Measurements from ENCODE around the gene TIAM2. TPM values are rescaled to one million over a fixed set of nuclear protein-coding genes. Genes with fewer than 3 reads are reported as not detected.
A peak's percentile ranks its signal among the peaks of the same experiment; 100 is the strongest.

The TIAM2 gene
- total and polyA plus RNA-seq, 7 donors = 3.4 to 20.3 (median 10.0) TPM

- Histone ChIP-seq H3K4me1 (no peaks in the 10 kb centered on the region), H3K36me3 (ENCODE audit: insufficient read depth in 1 of 2, low read depth in 1 of 2) (no peaks in the 10 kb centered on the region), H3K27ac (peak overlapping the region; percentile 12), H3K27me3 (ENCODE audit: insufficient read depth in 3 of 3, low read length in 2 of 3) (no peaks in the 10 kb centered on the region), H3K9me3 (no peaks in the 10 kb centered on the region), H3K4me3 (peak overlapping the region; percentile 23)
- TF ChIP-seq CTCF (IDR thresholded peaks at IDR 0.05) = no peak
- DNase-seq (no peak), ATAC-seq (no peak)
- intact Hi-C loops (cut with DNase I) = loop anchor here (5.0 to 10.0 kb wide), 4 partner anchors 245 to 495 kb away; no protein-coding TSS in a partner anchor
- 28 to 39% (median 34%) methylated on average over 7 of the region's 7 CpGs for WGBS, 3 donors
Measured at GRCh38 chr6:155171747-155172449, 176.8 kb downstream of the TIAM2 start.

- DNase-seq = no peak
- no peak for TF ChIP-seq CTCF (IDR thresholded peaks at IDR 0.05)
- H3K27me3 ChIP-seq (ENCODE audit: insufficient read depth in 3 of 3, low read length in 2 of 3) = no peaks in the 10 kb centered on the region
- 94 to 97% (median 96%) methylated on average over 5 of the region's 5 CpGs for WGBS, 3 donors
- H3K4me1 ChIP-seq = no peaks in the 10 kb centered on the region
- no peak overlapping the region for H3K4me3 ChIP-seq
- H3K36me3 ChIP-seq (ENCODE audit: insufficient read depth in 1 of 2, low read depth in 1 of 2) = no peaks in the 10 kb centered on the region
- H3K27ac ChIP-seq = no peak overlapping the region
- ATAC-seq = no peak
- intact Hi-C loops (cut with DNase I) = loop anchor here (5.0 to 10.0 kb wide), 4 partner anchors 246 to 496 kb away; no protein-coding TSS in a partner anchor
- H3K9me3 ChIP-seq = no peaks in the 10 kb centered on the region
Measured at GRCh38 chr6:155173488-155173887, 178.4 kb downstream of the TIAM2 start.

- Histone ChIP-seq H3K4me3 (no peak overlapping the region), H3K27ac (no peak overlapping the region), H3K4me1 (no peaks in the 10 kb centered on the region), H3K36me3 (ENCODE audit: insufficient read depth in 1 of 2, low read depth in 1 of 2) (peaks cover 0 to 10% of the 10 kb centered on the region in 2 donors), H3K27me3 (ENCODE audit: insufficient read depth in 3 of 3, low read length in 2 of 3) (no peaks in the 10 kb centered on the region), H3K9me3 (no peaks in the 10 kb centered on the region)
- DNase-seq (peak in 1 of 2 donors; percentile 62), ATAC-seq (peak; percentile 86 to 94 (median 91))
- peak; percentile 59 for TF ChIP-seq CTCF (IDR thresholded peaks at IDR 0.05)
- intact Hi-C loops (cut with DNase I) = loop anchor here (1.0 to 10.0 kb wide), 7 partner anchors 143 to 497 kb away; no protein-coding TSS in a partner anchor
- 20 to 27% (median 24%) methylated on average over 12 of the region's 12 CpGs for WGBS, 3 donors
Measured at GRCh38 chr6:155174576-155175211, 179.6 kb downstream of the TIAM2 start.

- H3K4me1 ChIP-seq = no peaks in the 10 kb centered on the region
- ATAC-seq (peak in 3 of 4 donors; percentile 36 to 59 (median 46)), DNase-seq (no peak)
- H3K27me3 ChIP-seq (ENCODE audit: insufficient read depth in 3 of 3, low read length in 2 of 3) = no peaks in the 10 kb centered on the region
- 86 to 94% (median 89%) methylated on average over 4 of the region's 4 CpGs for WGBS, 3 donors
- H3K4me3 ChIP-seq = no peak overlapping the region
- TF ChIP-seq CTCF (IDR thresholded peaks at IDR 0.05) = peak; percentile 65
- H3K9me3 ChIP-seq = no peaks in the 10 kb centered on the region
- intact Hi-C loops (cut with DNase I) = loop anchor here (2.0 to 10.0 kb wide), 3 partner anchors 71 to 347 kb away; no protein-coding TSS in a partner anchor
- peaks cover 0 to 23% of the 10 kb centered on the region in 2 donors for H3K36me3 ChIP-seq (ENCODE audit: insufficient read depth in 1 of 2, low read depth in 1 of 2)
- H3K27ac ChIP-seq = no peak overlapping the region
Measured at GRCh38 chr6:155177363-155177961, 182.3 kb downstream of the TIAM2 start.
